Keratinocyte (primary cell): ENCODE measurements around the gene PCDHGC4. TPM values are rescaled to one million over a fixed set of nuclear protein-coding genes. Genes with fewer than 3 reads are reported as not detected.

Source experiments
- DNase-seq: peaks from one replicate; pipeline ENCODE4 v3.0.0-alpha.2; 2011; ENCODE audit warnings: low read depth, missing footprints, low spot score
- FAIRE-seq: peaks from 2 replicates; lab custom pipeline; 2011; peaks lifted over from hg19 to GRCh38; lab: Jason Lieb, UNC
- H2AFZ ChIP-seq: 2 replicates; pipeline ENCODE4 v1.6.0; 2012; ENCODE audit warnings: low read length, control low read depth, inconsistent platforms; ENCODE audit not compliant: control insufficient read depth
- H3K27ac ChIP-seq: 2 replicates; pipeline ENCODE4 v1.5.1; 2011; ENCODE audit warnings: low read length; ENCODE audit not compliant: control insufficient read depth, insufficient read depth
- H3K27me3 ChIP-seq: 3 replicates; pipeline ENCODE4 v1.6.0; 2011; ENCODE audit warnings: low read length; ENCODE audit not compliant: control insufficient read depth, insufficient read depth; ENCODE audit errors: extremely low read depth
- H3K36me3 ChIP-seq, 2 experiments: 2 replicates in 1 of 2; 3 replicates in 1 of 2; pipeline ENCODE4 v1.5.1; 2011; ENCODE audit warnings: low read length in 2 of 2, mild to moderate bottlenecking in 1 of 2; ENCODE audit not compliant: control insufficient read depth in 2 of 2, insufficient read depth in 2 of 2; ENCODE audit errors: extremely low read depth in 1 of 2
- H3K4me1 ChIP-seq: 3 replicates; pipeline ENCODE4 v1.5.1; 2011; ENCODE audit warnings: low read length; ENCODE audit not compliant: control insufficient read depth, insufficient read depth; ENCODE audit errors: extremely low read depth
- H3K4me2 ChIP-seq: 3 replicates; pipeline ENCODE4 v1.6.0; 2011; ENCODE audit warnings: low read depth, low read length; ENCODE audit not compliant: control insufficient read depth, insufficient read depth; ENCODE audit errors: extremely low read depth
- H3K4me3 ChIP-seq, 3 experiments: fragments of 200-600 bp in 1 of 3; sonication (generic) in 1 of 3; 2 replicates in 2 of 3; 3 replicates in 1 of 3; pipeline ENCODE4 v1.5.1; 2011 to 2016; ENCODE audit warnings: low read length in 3 of 3, mild to moderate bottlenecking in 3 of 3, control low read depth in 2 of 3, inconsistent platforms in 1 of 3, low read depth in 1 of 3, mixed read lengths in 1 of 3, mixed run types in 1 of 3, moderate library complexity in 1 of 3; ENCODE audit not compliant: control insufficient read depth in 2 of 3, insufficient read depth in 2 of 3; ENCODE audit errors: extremely low read depth in 1 of 3
- H3K79me2 ChIP-seq: 2 replicates; pipeline ENCODE4 v1.6.0; 2012; ENCODE audit warnings: low read length; ENCODE audit not compliant: control insufficient read depth, insufficient read depth
- H3K9ac ChIP-seq: 3 replicates; pipeline ENCODE4 v1.6.0; 2011; ENCODE audit warnings: low read length; ENCODE audit not compliant: control insufficient read depth, insufficient read depth; ENCODE audit errors: extremely low read depth
- H3K9me1 ChIP-seq: 3 replicates; pipeline ENCODE4 v1.6.0; 2011; ENCODE audit warnings: low read length; ENCODE audit not compliant: control insufficient read depth, insufficient read depth; ENCODE audit errors: extremely low read depth
- H3K9me3 ChIP-seq: 2 replicates; pipeline ENCODE4 v1.5.1; 2012; ENCODE audit warnings: low read depth, low read length; ENCODE audit not compliant: control insufficient read depth
- H4K20me1 ChIP-seq: 3 replicates; pipeline ENCODE4 v1.6.0; 2011; ENCODE audit warnings: low read length; ENCODE audit not compliant: control insufficient read depth, insufficient read depth; ENCODE audit errors: extremely low read depth
- EZH2 ChIP-seq: IDR thresholded peaks from one replicate; pipeline ENCODE4 v1.6.1; 2012; ENCODE audit warnings: inconsistent platforms, mild to moderate bottlenecking, low read length, moderate library complexity
- dilution Hi-C: fragments of 300-500 bp; cut with MboI; formaldehyde crosslinking; loops from one replicate; pipeline ENCODE4 v1.7.0; 2020; ENCODE audit warnings: low sequenced_read_pairs; ENCODE audit not compliant: extremely low pct_ligation_motif_present
- polyA plus RNA-seq, 5 experiments: library from polyadenylated mRNA; depleted of rRNA in 3 of 5; stranded (reverse) in 3 of 5; stranded (forward) in 1 of 5; unstranded in 1 of 5; fragments of >200 nt; gene quantifications; 1 replicate in 1 of 5; 2 replicates in 3 of 5; 3 replicates in 1 of 5; pipeline versions ENCODE4 v1.2.1 to v1.2.3, GENCODE V29; 2011 to 2012; ENCODE audit warnings: missing spikeins in 2 of 5, low read depth in 1 of 5, low replicate concordance in 1 of 5
- TF ChIP-seq, protein P1 (sequence below), 3 experiments: IDR thresholded peaks in 1 of 3; conservative IDR thresholded peaks in 1 of 3; optimal IDR thresholded peaks in 1 of 3; 2 replicates in 2 of 3; 3 replicates in 1 of 3; pipeline versions ENCODE3 to v1.5.1; 2011; ENCODE audit warnings: low read length in 3 of 3, mild to moderate bottlenecking in 3 of 3, moderate library complexity in 2 of 3, control low read depth in 1 of 3, inconsistent platforms in 1 of 3; ENCODE audit not compliant: insufficient read depth in 2 of 3; ENCODE audit errors: extremely low read depth in 1 of 3

PCDHGC4 gene
- polyA plus RNA-seq, 1 donor (not counting 4 experiments of a cell fraction or from before 2014, with no cell fraction given): 0.13 TPM

GRCh38 chr5:141494761-141495452, 10.1 kb downstream of the PCDHGC4 start:
- TF ChIP-seq EZH2: no peak
- TF ChIP-seq, protein P1, sequence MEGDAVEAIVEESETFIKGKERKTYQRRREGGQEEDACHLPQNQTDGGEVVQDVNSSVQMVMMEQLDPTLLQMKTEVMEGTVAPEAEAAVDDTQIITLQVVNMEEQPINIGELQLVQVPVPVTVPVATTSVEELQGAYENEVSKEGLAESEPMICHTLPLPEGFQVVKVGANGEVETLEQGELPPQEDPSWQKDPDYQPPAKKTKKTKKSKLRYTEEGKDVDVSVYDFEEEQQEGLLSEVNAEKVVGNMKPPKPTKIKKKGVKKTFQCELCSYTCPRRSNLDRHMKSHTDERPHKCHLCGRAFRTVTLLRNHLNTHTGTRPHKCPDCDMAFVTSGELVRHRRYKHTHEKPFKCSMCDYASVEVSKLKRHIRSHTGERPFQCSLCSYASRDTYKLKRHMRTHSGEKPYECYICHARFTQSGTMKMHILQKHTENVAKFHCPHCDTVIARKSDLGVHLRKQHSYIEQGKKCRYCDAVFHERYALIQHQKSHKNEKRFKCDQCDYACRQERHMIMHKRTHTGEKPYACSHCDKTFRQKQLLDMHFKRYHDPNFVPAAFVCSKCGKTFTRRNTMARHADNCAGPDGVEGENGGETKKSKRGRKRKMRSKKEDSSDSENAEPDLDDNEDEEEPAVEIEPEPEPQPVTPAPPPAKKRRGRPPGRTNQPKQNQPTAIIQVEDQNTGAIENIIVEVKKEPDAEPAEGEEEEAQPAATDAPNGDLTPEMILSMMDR (optimal IDR thresholded peaks at IDR 0.05 in 1 of 3, IDR thresholded peaks at IDR 0.05 in 1 of 3, conservative IDR thresholded peaks at IDR 0.05 in 1 of 3; ENCODE audit: extremely low read depth in 1 of 3, insufficient read depth in 2 of 3, low read length in 3 of 3): no peak
- no peak for FAIRE-seq

GRCh38 chr5:141495453-141495811, 10.6 kb downstream of the PCDHGC4 start:
- H3K36me3 ChIP-seq: peaks cover 0 to 5% of the 10 kb centered on the region in 2 experiments
- H3K79me2 ChIP-seq: no peaks in the 10 kb centered on the region
- no peak overlapping the region for H2AFZ ChIP-seq
- TF ChIP-seq, protein P1 (optimal IDR thresholded peaks at IDR 0.05 in 1 of 3, IDR thresholded peaks at IDR 0.05 in 1 of 3, conservative IDR thresholded peaks at IDR 0.05 in 1 of 3; ENCODE audit: extremely low read depth in 1 of 3, insufficient read depth in 2 of 3, low read length in 3 of 3): no peak
- no peak for TF ChIP-seq EZH2
- H3K9ac ChIP-seq: no peak overlapping the region
- H4K20me1 ChIP-seq: no peaks in the 10 kb centered on the region
- H3K9me1 ChIP-seq: no peaks in the 10 kb centered on the region
- FAIRE-seq: no peak
- no peak overlapping the region for H3K4me2 ChIP-seq
- H3K9me3 ChIP-seq: no peaks in the 10 kb centered on the region
- no peak for DNase-seq
- dilution Hi-C loops: no loop called here
- no peaks in the 10 kb centered on the region for H3K27me3 ChIP-seq
- H3K4me1 ChIP-seq: no peaks in the 10 kb centered on the region
- no peak overlapping the region for H3K27ac ChIP-seq
- no peak overlapping the region for H3K4me3 ChIP-seq

More at GRCh38 chr5:141494761-141495452, 10.1 kb downstream of the PCDHGC4 start:
- Histone ChIP-seq H3K27me3 (no peaks in the 10 kb centered on the region), H4K20me1 (no peaks in the 10 kb centered on the region), H3K4me1 (no peaks in the 10 kb centered on the region), H3K9me3 (no peaks in the 10 kb centered on the region), H3K9me1 (no peaks in the 10 kb centered on the region), H3K4me2 (no peak overlapping the region), H3K79me2 (no peaks in the 10 kb centered on the region), H3K4me3 (no peak overlapping the region), H3K27ac (no peak overlapping the region), H3K36me3 (peaks cover 0 to 5% of the 10 kb centered on the region in 2 experiments), H2AFZ (no peak overlapping the region), H3K9ac (no peak overlapping the region)
- no peak for DNase-seq
- dilution Hi-C loops: no loop called here
